Thymus (tissue), 11 donors: ENCODE measurements around the gene CLSTN1. TPM values are rescaled to one million over a fixed set of nuclear protein-coding genes. Genes with fewer than 3 reads are reported as not detected.

Experiments used
- DNase-seq, 9 donors: peaks; one replicate each; pipeline ENCODE4 v3.0.0-alpha.2; 2013; ENCODE audit warnings: low spot score in 9 of 9, low read depth in 6 of 9, missing footprints in 1 of 9
- H3K27ac ChIP-seq, 2 donors: one replicate each; pipeline ENCODE4 v1.5.1; 2013; ENCODE audit warnings: control low read depth in 1 of 2, low read depth in 1 of 2, low read length in 1 of 2, mild to moderate bottlenecking in 1 of 2, moderate library complexity in 1 of 2
- H3K27me3 ChIP-seq, 2 donors: one replicate each; pipeline ENCODE4 v1.5.1; 2013; ENCODE audit warnings: low read length in 1 of 2; ENCODE audit not compliant: control insufficient read depth in 2 of 2, insufficient read depth in 1 of 2
- H3K36me3 ChIP-seq, 2 donors: one replicate each; pipeline ENCODE4 v1.5.1; 2013; ENCODE audit warnings: low read length in 1 of 2, mild to moderate bottlenecking in 1 of 2, moderate library complexity in 1 of 2; ENCODE audit not compliant: control insufficient read depth in 2 of 2, insufficient read depth in 2 of 2
- H3K4me1 ChIP-seq, 2 donors: one replicate each; pipeline ENCODE4 v1.5.1; 2013; ENCODE audit warnings: low read length in 2 of 2; ENCODE audit not compliant: control insufficient read depth in 2 of 2, insufficient read depth in 2 of 2
- H3K4me3 ChIP-seq, 2 donors: one replicate each; pipeline ENCODE4 v1.5.1; 2013; ENCODE audit warnings: low read length in 2 of 2, control low read depth in 1 of 2, mild to moderate bottlenecking in 1 of 2
- H3K9me3 ChIP-seq, 2 donors: one replicate each; pipeline ENCODE4 v1.5.1; 2013; ENCODE audit warnings: low read length in 1 of 2, mild to moderate bottlenecking in 1 of 2; ENCODE audit not compliant: control insufficient read depth in 2 of 2, insufficient read depth in 1 of 2
- WGBS: extraction: QIAGEN DNeasy Blood & Tissue Kit; methylation state at CpG from one replicate; pipeline ENCODE4 v1.1.7; 2013; 5-methylcytosine and 5-hydroxymethylcytosine counted together
- polyA plus RNA-seq: library from polyadenylated mRNA; stranded (reverse); fragments of 200-250 nt; gene quantifications from one replicate; pipeline ENCODE4 v1.2.3, GENCODE V29; 2013
- total RNA-seq: library from RNA; stranded (reverse); fragments of 120-200 nt; gene quantifications from one replicate; pipeline ENCODE4 v1.2.4, GENCODE V29; 2013
- donor health status: healthy.

Gene CLSTN1
- total and polyA plus RNA-seq, 2 donors: 27.0 to 63.1 TPM

GRCh38 chr1:9723926-9724325 lies 99.8 kb downstream of the CLSTN1 start:
- Histone ChIP-seq H3K4me3 (no peak overlapping the region), H3K27ac (no peak overlapping the region), H3K27me3 (peaks cover 0 to 3% of the 10 kb centered on the region in 2 donors), H3K9me3 (peaks cover 6 to 37% of the 10 kb centered on the region in 2 donors), H3K36me3 (peaks cover 65 to 75% of the 10 kb centered on the region in 2 donors), H3K4me1 (peaks cover 17 to 50% of the 10 kb centered on the region in 2 donors)
- WGBS: 100% methylated on average over 6 of the region's 6 CpGs
- no peak for DNase-seq

- H3K36me3 ChIP-seq: peaks cover 70 to 80% of the 10 kb centered on the region in 2 donors
- no peak overlapping the region for H3K4me3 ChIP-seq
- no peak overlapping the region for H3K27ac ChIP-seq
- WGBS: 97% methylated on average over 14 of the region's 14 CpGs
- no peak for DNase-seq
- peaks cover 0 to 3% of the 10 kb centered on the region in 2 donors for H3K27me3 ChIP-seq
- H3K9me3 ChIP-seq: peaks cover 6 to 37% of the 10 kb centered on the region in 2 donors
- H3K4me1 ChIP-seq: peaks cover 19 to 50% of the 10 kb centered on the region in 2 donors
Observed at GRCh38 chr1:9723068-9723805, 100.5 kb downstream of the CLSTN1 start.

- Histone ChIP-seq H3K27ac (no peak overlapping the region), H3K36me3 (peaks cover 61 to 75% of the 10 kb centered on the region in 2 donors), H3K4me3 (no peak overlapping the region), H3K27me3 (peaks cover 0 to 3% of the 10 kb centered on the region in 2 donors), H3K9me3 (peaks cover 6 to 37% of the 10 kb centered on the region in 2 donors), H3K4me1 (peaks cover 20 to 51% of the 10 kb centered on the region in 2 donors)
- WGBS: 93% methylated on average over 10 of the region's 10 CpGs
- no peak for DNase-seq
Observed at GRCh38 chr1:9722378-9722749, 101.4 kb downstream of the CLSTN1 start.

- 87% methylated on average over 29 of the region's 29 CpGs for WGBS
- H3K27me3 ChIP-seq: peaks cover 0 to 3% of the 10 kb centered on the region in 2 donors
- peaks cover 55 to 69% of the 10 kb centered on the region in 2 donors for H3K36me3 ChIP-seq
- H3K4me1 ChIP-seq: peaks cover 23 to 56% of the 10 kb centered on the region in 2 donors
- peaks cover 6 to 40% of the 10 kb centered on the region in 2 donors for H3K9me3 ChIP-seq
- peak overlapping the region in 1 of 2 donors; percentile 16 for H3K4me3 ChIP-seq
- DNase-seq: peak in 4 of 9 donors; percentile 29 to 80 (median 64)
- H3K27ac ChIP-seq: peak overlapping the region in 1 of 2 donors; percentile 26
Observed at GRCh38 chr1:9721606-9722377, 102.0 kb downstream of the CLSTN1 start.

GRCh38 chr1:9720785-9721605 lies 102.8 kb downstream of the CLSTN1 start:
- H3K4me3 ChIP-seq: peak overlapping the region in 1 of 2 donors; percentile 16
- no peaks in the 10 kb centered on the region for H3K27me3 ChIP-seq
- peaks cover 56 to 69% of the 10 kb centered on the region in 2 donors for H3K36me3 ChIP-seq
- peaks cover 6 to 40% of the 10 kb centered on the region in 2 donors for H3K9me3 ChIP-seq
- 94% methylated on average over 34 of the region's 34 CpGs for WGBS
- H3K27ac ChIP-seq: peak overlapping the region; percentile 26 to 53
- no peak for DNase-seq
- H3K4me1 ChIP-seq: peaks cover 30 to 64% of the 10 kb centered on the region in 2 donors

- Histone ChIP-seq H3K4me1 (peaks cover 34 to 72% of the 10 kb centered on the region in 2 donors), H3K27ac (peak overlapping the region in 1 of 2 donors; percentile 95)
- 92% methylated on average over 36 of the region's 36 CpGs for WGBS
Observed at GRCh38 chr1:9719978-9720722, 103.6 kb downstream of the CLSTN1 start.

GRCh38 chr1:9718006-9718680 lies 105.6 kb downstream of the CLSTN1 start:
- DNase-seq: no peak
- H3K4me1 ChIP-seq: peaks cover 34 to 79% of the 10 kb centered on the region in 2 donors
- peak overlapping the region; percentile 94 to 95 for H3K27ac ChIP-seq
- 68% methylated on average over 10 of the region's 10 CpGs for WGBS
- peak overlapping the region; percentile 64 to 75 for H3K4me3 ChIP-seq
- H3K27me3 ChIP-seq: no peaks in the 10 kb centered on the region
- H3K9me3 ChIP-seq: peaks cover 3 to 27% of the 10 kb centered on the region in 2 donors
- peaks cover 53 to 65% of the 10 kb centered on the region in 2 donors for H3K36me3 ChIP-seq

More at GRCh38 chr1:9719978-9720722, 103.6 kb downstream of the CLSTN1 start:
- Histone ChIP-seq H3K36me3 (peaks cover 65 to 78% of the 10 kb centered on the region in 2 donors), H3K27me3 (no peaks in the 10 kb centered on the region), H3K9me3 (peaks cover 6 to 44% of the 10 kb centered on the region in 2 donors), H3K4me3 (no peak overlapping the region)
- no peak for DNase-seq
